ENCODE results near the gene FAM20A.

GRCh38 chr17:68560966-68561720 is 40.0 kb downstream of the FAM20A start:
- TF ChIP-seq CTCF (IDR thresholded peaks at IDR 0.05 in 4 of 5, conservative IDR thresholded peaks at IDR 0.05 in 1 of 5) (no peak), POLR2A (IDR thresholded peaks at IDR 0.05) (no peak)

Measured in gastrocnemius medialis (tissue), 4 donors.